GM18868 (cell line): Measurements from ENCODE around the gene RBM26.

Experiments
- ATAC-seq: cut with Tn5 transposase; IDR thresholded peaks from one replicate; pipeline ENCODE4 v1.9.1; 2021; ENCODE audit warnings: mild to moderate bottlenecking, moderate library complexity; ENCODE audit not compliant: unreplicated experiment

Gene RBM26, protein sequence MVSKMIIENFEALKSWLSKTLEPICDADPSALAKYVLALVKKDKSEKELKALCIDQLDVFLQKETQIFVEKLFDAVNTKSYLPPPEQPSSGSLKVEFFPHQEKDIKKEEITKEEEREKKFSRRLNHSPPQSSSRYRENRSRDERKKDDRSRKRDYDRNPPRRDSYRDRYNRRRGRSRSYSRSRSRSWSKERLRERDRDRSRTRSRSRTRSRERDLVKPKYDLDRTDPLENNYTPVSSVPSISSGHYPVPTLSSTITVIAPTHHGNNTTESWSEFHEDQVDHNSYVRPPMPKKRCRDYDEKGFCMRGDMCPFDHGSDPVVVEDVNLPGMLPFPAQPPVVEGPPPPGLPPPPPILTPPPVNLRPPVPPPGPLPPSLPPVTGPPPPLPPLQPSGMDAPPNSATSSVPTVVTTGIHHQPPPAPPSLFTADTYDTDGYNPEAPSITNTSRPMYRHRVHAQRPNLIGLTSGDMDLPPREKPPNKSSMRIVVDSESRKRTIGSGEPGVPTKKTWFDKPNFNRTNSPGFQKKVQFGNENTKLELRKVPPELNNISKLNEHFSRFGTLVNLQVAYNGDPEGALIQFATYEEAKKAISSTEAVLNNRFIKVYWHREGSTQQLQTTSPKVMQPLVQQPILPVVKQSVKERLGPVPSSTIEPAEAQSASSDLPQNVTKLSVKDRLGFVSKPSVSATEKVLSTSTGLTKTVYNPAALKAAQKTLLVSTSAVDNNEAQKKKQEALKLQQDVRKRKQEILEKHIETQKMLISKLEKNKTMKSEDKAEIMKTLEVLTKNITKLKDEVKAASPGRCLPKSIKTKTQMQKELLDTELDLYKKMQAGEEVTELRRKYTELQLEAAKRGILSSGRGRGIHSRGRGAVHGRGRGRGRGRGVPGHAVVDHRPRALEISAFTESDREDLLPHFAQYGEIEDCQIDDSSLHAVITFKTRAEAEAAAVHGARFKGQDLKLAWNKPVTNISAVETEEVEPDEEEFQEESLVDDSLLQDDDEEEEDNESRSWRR

DNA sequence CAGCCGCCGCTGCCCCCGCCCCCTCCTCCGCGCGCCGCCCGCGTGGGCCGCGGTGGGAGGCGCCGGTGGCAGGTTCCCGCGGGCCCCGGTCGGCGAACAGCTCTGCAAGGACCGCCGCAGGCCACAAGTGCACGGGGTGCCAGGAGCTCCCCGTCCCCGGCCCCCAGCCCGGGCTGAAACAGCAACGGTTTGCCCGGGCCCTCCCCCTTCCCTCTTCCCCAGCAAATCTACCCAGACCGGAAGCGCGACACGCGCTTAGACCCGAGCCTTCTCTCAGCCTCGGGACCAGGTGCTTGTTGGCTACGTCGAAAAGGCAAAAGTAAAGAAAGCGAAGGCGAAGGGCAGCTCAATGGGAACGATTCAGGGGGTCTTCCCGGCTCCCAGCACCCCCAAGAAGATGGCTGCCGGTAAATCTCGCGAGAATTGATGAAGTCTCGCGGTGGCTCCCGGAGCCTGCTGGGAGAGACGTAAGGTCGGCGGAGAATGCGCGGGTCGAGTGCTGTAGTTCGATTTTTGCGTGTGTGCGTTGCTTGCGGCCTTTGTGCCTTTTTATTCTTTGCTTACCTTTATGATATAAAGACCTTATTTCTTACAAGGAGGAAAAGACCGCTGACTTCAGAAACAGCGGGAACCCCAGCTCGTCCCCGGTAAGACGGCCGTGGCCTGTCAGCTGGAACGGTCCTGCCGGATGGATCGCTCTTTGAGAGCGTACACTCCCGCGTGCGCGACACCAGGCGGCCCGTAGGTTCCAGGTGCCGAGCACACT is at the start of gene RBM26:
RBM26 (minus strand) TSS at position 425 of the 766 bp plus-strand sequence. CDS start 481 bp downstream, outside the sequence.
- ATAC-seq = peak; percentile 78

DNA sequence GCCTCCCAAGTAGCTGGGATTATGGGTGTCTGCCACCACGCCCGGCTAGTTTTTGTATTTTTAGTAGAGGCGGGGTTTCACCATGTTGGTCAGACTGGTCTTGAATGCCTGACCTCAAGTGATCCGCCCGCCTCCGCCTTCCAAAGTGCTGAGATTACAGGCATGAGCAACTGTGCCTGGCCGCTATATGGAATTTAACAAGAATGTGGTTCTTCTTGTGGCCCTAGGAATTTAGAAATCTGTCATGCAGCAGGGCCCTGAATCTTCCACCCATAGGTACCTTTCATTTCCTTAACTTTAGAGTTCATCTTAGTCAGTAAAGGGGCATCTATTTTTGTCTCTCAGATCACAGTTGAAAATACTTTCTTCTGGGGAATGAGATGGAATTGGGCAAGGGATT is 49.3 kb upstream of the RBM26 start:
- ATAC-seq = no peak

DNA sequence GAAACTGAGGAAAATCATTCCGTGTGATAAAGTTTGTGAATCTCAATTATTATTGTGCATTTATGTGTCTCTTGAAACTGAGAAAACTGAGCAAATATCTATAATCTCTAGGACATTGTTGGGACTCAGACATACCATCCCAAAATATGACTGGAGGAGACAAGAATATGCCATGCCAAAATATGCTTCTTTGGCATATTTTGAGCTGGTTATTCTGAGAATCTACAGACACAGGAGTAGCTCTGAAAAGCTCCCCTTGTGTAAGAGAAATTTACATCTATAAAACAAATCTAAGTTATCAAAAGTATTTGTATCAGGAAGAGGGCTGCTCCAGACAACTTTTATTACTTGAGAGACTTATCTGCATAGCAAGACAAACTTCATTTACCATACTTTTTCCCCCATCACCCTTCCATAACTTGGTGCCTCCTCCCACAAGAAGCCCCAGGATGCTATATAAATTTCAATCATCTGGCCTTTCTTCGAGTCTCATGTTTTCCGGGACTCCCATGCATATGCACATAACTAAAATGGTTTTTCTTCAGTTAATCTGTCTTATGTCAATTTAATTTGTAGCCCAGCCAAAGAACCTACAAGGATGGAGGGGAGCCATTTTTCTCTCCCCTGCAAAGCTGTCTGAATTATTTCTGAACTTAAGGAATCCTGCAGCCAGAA is 46.3 kb upstream of the RBM26 start:
- no peak for ATAC-seq

DNA sequence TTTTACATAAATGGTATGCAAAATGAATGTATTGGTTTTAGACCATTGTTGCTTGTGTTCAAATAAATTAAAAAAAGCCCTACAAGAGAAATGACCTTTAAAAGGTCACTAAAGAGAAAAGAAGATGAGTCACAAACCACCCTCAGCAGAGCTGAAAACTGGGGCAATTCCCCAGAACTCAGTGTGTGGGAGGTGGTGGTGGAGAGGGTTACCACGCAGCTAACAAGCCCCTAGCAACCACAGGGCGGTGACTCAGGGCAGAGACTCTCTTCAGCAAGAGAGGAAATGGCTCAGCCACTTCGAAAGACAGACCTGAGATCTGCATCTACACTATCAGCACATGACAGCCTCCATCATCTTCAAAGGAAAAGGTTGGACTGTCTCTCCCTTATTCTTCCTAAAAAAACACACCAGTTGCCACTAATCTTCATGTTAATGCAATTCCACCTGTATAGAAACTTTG is 45.5 kb upstream of the RBM26 start:
- ATAC-seq = peak; percentile 100

DNA sequence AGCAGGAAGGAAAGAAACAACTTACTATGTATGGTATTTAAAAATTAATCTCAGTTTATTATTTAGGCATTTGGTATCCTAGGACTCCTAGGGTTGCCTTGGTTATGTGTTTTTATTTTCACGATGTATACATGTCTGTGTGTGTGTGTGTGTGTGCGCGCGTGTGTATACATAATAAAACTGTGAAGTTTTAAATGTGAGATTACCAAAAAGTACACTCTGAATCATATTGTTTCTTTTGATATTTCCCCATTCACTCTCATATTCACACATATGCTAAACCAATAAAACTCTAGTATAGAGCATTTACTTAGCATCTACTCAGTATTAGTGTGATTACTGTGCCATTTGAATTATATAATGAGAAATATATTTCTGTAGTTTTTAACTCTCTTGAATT is 44.1 kb upstream of the RBM26 start:
- no peak for ATAC-seq

DNA sequence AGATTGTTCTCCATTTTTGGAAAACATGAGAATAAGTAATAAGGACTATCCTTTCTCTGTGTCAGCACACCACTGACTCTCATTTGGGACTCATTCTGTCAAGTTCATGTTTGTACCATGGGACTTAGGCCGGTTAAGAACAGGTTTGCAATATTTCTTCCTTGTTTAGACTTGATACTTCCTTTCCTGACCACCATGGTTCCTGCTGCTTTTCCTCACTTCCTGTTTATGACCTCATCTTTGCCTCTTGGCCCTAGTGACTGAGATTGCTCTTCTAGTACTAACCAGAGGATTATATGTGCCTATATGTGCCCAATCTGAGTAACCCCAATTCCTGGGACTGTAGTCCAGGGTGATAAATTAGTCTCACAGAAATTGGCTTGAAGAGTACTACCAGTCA is 42.4 kb upstream of the RBM26 start:
- ATAC-seq = no peak

DNA sequence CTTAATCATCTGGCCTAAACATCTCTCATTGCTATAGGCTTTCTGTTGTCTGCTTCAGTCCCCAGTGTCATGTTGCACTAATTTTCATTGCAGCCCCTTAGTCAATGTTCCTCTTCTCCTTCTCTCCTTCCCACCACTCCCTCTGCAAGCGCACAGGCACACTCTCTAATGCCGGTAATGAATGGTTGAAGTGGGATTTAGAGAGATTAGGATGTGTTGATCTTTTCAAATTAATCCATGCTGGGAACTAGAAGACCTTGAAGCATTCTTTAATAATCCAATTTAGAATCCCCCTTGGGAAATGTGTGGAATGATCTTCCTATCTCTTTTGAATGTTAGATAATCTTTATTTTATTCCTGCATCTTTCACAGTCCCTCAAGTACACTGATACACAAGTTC is 41.7 kb upstream of the RBM26 start:
- ATAC-seq = no peak

DNA sequence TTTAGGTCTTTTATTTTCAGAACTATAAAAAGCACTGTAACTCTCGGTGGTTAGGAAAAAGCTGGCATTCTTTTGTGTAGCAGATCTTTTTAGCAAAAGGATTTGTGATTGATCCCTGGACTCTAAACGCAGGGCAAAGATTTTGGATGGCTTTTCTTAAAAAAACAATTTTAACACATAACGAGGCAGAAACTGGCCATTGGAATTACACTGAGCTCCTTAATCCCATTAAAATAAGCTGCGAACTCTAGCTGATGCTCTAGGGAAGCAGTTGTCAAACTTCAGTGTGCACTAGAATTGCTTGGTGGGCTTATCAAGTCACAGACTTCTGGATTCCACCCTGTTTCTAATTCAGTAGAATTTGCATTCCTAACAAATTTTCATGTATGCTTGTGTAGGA is 41.1 kb upstream of the RBM26 start:
- no peak for ATAC-seq

DNA sequence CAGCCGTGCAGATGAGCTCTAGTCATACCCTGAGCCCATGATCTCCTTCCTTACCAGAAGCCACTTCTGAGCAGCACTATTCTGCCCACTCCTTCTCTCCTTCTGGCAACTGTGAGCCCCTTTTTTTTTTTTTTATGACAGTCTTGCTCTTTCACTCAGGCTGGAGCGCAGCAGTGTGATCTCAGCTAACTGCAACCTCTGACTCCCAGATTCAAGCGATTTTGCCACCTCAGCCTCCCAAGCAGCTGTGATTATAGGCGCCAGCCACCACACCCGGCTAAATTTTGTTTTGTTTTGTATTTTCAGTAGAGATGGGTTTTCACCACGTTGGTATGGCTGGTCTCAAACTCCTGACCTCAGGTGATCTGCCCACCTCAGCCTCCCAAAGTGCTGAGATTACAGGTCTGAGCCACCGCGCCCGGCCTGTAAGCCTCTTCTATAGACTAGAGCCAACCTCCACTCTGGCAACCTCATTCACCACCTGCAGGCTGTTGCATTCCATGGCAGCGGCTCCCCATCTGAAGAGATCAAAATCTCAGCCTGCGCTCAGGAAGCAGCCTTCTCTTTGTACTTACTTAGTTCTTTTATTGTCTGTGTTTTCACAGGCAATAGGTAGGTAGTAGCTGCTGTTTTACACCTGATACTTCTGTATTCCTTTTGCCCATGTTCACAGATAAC is 40.1 kb upstream of the RBM26 start:
- ATAC-seq = no peak

DNA sequence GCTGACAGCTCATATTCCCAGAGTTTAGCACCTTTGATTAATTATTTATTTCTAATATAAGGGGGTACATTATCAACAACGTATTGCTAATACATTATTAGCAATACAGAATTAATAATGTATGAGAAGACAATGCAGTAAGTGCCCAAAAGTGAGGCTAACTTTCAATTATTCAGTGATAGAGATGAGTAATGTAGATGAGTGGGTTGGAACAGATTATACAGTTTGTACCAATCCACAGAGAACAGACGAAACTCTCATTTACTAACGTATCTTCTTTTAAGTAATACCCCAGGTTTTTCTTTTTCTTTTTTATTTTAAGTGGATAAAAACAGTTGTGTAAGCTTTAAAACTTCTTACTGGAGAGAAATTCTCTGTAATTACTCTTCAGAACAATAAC is 36.7 kb upstream of the RBM26 start:
- no peak for ATAC-seq

DNA sequence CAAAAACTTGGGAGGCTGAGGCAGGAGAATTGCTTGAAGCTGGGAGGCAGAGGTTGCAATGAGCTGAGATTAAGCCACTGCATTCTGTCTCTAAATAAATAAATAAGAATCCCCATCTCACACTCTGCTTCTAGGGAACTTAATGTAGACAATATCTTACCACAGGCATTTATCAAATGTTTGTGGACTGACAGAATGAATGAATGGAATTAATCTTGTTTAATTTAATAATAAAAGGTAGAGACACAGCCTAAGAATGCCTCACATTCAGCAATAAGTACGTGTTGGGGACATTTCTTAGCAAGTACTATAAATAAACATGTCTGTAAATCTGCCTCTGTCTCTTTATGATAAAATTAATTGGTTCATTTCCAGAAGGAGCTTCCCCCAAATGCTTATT is 36.2 kb upstream of the RBM26 start:
- ATAC-seq = no peak

DNA sequence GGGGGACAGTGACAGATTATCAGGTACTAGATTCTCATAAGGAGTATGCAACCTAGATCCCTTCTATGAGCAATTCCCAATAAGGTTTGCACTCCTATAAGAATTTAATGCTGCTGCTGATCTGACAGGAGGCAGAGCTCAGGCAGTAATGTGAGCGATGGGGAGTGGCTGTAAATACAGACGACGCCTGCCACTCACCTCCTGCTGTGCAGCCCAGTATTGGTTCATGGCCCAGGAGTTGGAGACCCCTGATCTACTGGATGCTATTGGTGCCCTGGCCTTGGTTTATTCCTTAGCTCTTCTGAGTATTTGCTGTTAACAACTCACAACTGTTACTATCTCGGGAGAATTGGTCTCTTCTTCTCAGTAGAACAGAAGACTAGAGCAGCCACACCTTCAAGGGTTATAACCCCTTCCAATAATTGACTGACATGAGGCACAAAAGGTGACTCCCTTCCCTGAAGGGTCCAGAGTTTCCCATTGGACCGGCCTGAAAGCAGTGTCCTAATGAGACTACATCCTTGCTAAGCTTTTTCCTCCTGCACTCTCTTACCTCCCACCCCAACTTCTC is 35.0 kb upstream of the RBM26 start:
- no peak for ATAC-seq

DNA sequence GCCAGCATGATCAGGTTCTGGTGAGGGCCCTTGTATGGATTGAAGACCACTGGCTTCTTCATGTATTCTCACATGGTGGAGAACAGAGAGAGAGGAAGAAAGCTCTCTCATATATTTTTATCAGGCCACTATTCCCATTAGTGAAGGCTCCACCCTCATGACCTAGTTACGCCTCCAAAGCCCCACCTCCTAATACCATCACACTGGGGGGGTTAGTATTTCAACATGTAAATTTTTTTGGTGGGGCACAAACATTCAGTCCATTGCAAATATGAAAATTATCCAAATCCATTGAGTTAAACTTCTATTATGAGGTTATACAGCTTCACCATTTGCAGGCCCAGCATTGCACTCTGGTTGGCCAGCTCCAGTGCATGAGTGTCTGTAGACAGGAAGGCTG is 33.2 kb upstream of the RBM26 start:
- ATAC-seq = no peak

DNA sequence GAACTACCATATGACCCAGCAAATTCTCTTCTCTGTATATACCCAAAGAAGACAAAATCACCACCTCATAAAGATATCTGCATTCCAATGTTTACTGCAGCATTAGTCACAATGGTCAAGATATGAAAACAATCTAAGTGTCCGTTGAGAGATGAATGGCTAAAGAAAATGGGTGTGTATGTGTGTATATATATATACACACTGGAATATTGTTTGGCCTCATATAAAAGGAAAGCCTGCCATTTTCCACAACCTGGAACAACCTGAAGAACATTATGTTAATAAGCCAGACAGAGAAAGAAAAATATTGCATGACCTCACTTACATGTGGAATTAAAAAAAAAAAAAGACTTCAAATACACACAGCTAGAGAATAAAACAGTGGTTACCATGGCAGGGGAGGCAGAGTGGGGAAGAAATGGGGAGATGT is 29.5 kb upstream of the RBM26 start:
- ATAC-seq = no peak

DNA sequence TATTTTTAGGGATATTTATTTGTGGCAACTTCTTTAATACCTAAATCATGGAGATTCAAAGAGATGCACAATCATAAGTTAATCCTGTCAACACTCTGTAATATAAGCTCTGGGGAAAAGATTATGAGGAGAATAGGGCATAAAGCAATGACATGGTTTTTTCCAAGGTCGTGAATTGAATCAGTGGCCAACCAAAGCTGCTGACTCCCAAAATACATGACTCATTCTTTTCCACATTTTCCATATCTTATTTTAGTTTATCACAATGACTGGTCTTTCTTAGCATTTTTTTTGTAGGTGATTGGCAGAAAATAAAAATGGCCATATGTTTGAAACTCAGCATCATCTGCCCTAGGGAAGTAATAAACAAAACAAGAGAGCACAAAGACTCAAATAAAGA is 28.5 kb upstream of the RBM26 start:
- ATAC-seq = no peak

DNA sequence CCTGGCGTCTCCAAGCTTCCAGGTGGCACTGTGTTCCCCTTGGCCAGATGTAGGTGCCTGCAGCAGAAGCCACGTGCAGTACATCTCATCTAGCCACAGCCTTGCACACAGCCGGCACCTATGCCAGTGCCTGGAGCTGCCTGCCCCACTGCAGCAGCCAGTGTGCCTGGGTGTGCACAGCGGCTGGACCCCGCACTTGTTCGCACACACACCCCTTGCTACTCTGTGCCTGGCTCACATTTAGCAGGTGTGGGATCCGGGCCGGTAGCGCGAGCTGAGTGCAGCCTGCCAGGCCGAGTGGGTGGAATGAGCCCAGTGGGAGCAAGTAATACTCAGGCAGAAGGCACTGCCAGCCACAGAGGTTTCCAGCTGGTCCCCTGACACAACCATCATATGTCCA is 26.9 kb upstream of the RBM26 start:
- no peak for ATAC-seq

DNA sequence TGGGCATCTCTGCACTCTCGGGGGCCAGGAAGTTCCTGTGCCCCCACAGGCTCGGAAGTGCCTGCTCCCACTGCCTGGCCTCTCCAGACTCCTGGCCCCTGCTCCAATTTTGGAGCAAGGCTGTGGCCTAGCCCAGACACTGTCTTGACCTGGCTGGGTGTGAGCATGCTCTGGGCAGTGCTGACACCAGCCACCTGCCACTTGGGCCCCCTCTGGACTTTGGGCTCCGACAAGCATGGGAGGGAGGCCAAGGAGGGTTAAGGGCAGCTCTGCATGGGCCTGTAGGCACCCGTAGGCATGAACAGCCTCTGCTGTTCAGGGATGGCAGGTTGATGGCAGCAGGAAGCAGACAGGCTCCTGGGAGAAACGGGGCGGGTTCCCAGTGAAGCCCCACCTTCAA is 26.0 kb upstream of the RBM26 start:
- ATAC-seq = no peak

DNA sequence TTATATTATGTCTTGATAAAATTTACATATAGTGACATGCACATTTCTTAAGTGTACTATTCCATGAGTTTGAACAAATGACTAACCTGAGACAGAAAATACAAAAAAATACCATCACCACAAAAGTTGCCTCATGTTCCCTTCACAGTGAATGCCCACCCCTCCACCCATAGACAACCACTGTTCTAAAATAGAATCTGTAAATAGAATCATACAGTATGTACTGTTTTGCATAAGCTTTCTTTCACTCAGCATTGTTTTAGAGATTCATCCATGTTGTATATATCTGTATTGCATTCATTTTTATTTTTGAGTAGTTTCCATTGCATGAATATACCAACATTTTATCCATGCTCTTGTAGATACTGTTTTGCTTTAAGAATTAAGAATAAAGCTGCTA is 23.3 kb upstream of the RBM26 start:
- peak; percentile 45 for ATAC-seq

DNA sequence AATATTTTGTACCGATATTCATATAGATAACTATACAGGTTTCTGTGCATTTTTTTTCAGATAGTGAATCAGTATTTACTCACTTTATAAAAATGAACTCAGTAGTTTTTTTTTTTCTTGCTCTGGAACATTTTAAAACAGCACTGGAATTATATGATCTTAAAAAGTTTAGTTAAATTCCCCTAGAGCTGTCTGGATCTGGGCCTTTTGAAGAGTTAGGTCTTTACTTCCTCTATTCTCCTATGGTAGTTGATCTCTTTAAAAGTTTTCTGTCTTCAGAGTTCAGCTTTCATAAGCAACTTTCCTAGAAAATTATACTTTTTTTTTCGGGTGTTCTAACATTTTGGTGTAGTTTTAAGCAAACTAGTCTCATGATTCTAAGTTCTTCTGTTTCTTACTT is 21.8 kb upstream of the RBM26 start:
- ATAC-seq = no peak

DNA sequence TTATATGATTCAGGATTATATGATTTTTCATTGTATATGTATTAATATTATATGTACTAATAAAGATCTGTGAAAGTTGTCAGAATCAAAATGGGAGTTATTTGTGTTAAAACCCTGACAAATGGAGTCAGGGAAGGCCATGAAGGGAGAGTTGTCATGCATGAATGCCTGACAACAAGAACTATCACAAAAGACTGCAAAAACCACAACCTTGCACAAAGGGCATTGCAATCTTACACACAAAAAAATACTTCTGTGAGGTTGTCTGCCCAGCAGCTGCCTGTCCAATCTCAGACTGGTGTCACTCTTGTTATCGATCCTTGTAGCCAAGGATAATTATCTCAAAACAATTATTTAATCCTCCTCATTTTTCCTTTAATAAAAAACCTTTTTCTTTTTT is 21.2 kb upstream of the RBM26 start:
- no peak for ATAC-seq
